LHCN-M2 (cell line): Measurements from ENCODE around the gene RER1. TPM values are rescaled to one million over a fixed set of nuclear protein-coding genes. Genes with fewer than 3 reads are reported as not detected.
"Not testable (repeated sequence)": the region's sequence is repeated elsewhere in the genome, so short reads cannot be mapped to it uniquely, and the experiment has no call there.

ENCODE experiments used
- DNase-seq: peaks from one replicate; pipeline ENCODE4 v3.0.0-alpha.2; 2012; ENCODE audit warnings: low read depth
- total RNA-seq: library from RNA; depleted of rRNA; stranded (reverse); fragments of >200 nt; gene quantifications from 2 replicates; pipeline ENCODE4 v1.2.3, GENCODE V29; 2014

The RER1 gene
- total RNA-seq, 1 experiment from 2014 or later = 104 TPM

DNA sequence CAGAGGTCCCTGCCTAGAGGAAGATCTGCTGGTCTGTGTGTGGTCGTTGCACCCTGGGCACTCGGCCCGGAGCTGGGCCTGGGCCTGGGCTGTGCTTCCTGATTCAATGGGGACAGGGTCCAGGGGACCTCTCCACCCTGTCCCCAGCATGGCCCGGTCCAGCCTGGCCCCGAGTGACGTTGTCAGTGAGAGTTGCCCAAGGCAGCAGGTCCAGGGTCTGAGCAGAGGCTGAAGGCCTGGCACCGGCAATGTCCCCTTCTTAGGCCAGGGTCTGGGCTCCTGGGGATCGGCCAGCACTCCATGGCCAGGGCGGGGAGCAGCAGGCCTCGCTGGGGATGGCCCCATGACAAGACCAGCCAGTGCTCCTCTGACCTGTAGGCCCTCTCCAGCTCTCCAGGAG lies 36.3 kb downstream of the RER1 start:
- DNase-seq = no peak

DNA sequence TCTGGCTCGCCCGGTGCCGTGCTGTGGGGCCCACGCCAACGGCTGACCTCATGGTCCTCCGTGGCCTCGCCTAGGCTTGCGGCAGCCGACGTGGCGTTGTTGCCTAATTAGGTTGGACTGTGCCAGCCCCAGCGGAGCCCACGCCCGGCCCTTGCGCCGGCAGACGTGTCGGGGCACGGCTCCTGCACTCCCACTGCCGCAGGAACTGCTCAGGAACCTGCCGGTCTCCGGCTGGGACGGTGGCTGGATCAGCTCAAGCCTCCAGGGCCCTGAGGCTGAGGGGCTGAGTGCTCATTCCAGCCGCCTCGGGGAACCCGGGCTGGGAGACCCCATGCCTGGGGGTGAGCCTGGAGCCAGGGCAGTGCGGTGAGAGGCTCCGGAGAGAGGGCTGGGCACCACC lies 36.8 kb downstream of the RER1 start:
- DNase-seq = no peak

DNA sequence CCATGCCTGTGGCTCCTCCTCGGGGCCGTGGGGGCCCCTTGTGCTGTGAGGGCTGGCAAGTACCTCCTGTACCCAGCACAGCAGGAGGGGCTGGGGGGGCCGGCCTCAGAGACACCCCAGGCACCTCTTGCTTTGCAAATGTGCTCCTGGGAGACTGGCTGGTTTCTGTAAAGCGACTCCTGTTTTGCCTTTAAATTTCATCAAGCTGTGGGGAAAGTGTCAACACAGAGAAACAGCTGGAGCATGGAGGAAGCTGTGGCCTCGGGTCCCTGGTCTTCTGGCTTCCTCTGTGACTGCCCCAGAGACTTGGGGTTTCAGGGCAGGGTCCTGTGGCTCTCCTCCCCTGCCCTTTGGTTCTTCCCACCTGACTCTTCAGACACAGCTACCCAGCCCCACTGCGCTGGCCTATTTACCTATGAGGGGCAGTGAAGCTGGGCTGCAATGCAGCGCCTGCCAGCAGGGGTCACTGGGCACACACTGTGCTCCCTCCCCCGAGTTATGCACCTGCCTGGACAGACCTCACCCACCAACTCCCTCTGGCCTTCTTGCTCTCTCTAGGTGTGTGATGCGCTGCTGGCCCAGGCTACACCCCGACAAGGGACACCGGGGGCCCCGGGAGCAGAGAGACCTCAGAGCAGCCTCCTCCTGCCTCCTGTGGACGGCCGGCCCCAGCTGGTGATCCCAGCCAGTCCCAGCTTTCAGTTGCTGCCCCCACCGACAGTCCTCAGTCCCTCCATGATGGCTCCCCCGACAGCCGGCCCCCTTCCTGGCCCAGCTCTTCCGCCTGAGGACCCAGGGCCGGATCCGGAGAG lies 38.3 kb downstream of the RER1 start:
- DNase-seq = no peak

DNA sequence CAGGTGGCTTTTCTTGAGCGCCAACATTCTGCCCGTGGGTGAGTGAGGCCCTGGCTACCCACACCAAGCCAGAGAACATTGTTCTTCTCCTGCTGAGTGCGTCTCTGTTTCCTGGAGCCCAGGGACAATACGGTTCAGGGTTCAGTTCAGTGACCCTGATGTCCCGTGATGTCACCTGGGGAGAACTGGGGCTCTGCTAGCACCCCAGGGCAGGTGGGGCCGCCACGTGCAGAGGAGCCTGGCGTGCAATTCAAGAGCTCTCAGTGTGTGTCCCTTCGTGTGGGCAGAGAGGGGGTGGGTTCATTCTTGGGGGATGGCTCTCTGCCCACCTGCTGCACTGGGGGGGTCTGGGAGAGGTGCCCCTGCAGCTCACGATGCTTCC lies 38.9 kb downstream of the RER1 start:
- DNase-seq = no peak

DNA sequence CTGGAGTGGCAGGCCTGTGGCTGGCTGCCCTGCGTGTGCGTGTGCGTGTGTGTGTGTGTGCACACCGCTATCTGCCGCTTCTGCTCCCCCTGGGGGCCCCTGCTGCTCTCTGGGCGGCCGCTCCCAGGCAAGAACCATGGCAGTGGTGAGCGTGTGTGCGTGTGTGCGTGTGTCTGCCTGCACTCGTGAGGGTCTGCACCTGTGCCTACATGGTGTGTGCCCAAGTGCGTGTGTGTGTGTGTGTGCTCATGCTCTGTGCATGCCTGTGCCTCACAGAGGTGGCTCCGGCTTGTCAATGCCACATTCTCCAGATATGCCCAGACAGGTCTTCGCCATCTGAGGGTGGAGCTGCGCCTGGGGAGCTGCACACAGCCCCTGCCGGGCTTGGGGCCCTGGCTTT lies 39.5 kb downstream of the RER1 start:
- no peak for DNase-seq

DNA sequence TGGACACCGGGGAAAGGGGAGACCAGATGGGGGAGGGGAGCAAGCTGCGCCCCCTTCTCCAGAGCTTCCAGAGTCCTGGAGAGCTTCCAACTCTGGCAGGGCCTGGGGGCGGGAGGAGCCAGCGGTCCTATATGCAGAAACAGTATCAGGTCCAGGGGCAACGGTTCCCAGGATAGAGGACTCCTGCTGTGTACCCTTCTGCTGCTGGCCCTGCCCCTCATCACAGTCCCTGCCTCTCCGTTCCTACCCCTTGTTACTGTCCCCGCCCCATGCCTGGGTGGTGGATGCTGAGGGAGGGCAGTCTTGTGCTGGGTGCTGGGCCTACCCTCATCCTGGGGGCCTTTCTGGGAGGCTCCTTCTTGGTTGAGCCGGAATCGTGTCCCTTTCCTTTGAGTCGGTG lies 39.9 kb downstream of the RER1 start:
- no peak for DNase-seq

DNA sequence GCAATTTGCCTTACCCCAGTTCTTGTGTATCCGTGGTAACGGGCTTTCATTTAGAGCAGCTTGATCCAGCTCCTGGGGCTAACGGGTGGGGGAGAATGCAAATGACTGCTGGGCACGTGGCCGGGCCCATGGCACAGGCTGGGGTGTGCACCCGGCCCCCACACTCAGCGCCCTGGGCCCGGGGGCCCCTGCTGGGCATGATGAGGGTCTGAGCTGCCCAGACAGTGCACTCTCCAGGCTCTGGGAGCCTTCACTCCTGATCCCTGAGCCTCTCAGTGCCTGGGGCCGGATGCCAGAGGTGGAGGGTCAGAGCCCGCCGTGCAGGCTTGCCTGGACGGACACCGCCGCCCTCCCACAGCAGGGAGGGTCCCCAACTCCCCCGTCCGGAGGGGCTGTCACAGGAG lies 40.8 kb downstream of the RER1 start:
- DNase-seq = no peak

DNA sequence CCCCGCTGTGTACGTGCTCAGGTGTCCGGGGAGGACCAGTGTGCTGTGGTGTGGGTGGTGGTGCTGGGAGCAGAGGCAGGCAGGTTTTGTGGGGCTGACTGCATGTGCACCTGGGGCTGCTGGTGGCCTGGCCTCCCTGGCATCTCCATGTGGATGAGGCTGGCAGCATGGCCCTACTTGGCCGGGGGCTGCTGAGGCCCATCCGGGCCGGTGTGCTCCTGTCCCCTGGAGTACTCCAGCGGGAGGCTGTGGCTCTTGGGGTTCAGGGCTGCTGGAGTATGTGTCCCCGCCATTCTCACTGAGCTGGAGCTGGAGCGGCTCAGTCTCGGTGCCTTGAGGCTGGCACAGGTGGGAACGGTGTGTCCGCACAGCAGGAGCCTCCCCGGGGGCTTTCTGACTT lies 41.6 kb downstream of the RER1 start:
- no peak for DNase-seq

DNA sequence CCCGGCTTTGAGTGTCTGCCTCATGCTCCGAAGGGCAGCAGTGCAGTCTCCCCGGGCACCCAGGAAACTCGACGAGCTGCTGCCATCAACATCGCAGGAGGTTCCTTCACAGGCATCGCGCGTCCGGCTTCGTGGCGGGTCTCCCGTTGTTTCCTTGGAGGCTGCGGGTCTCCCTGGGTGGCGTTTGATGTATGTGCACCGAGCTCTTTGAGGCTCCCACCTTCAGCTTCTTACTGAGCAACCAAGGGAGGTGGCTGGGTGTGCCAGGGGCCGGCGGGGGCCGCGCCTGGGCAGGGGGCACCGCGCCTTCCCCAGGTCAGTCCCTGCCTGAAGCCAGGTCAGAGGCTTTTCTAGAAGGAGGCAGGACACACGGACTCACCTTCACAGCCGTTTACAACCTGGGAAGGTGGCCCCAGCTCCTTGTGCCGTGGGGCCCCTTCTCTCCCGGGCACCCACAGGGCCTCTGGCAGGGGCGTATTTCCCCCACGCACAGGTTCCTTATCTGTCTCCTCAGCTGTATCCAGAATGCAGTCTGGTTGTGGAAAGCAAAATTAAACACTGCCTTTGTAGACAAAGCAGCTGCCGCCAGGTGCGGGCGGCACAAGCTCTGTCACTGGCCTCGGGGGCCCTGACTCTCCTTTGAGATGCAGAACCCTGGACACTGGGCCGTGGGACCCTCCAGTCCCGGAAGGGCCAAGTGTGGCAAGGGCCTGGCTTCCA lies 42.5 kb downstream of the RER1 start:
- DNase-seq = no peak

DNA sequence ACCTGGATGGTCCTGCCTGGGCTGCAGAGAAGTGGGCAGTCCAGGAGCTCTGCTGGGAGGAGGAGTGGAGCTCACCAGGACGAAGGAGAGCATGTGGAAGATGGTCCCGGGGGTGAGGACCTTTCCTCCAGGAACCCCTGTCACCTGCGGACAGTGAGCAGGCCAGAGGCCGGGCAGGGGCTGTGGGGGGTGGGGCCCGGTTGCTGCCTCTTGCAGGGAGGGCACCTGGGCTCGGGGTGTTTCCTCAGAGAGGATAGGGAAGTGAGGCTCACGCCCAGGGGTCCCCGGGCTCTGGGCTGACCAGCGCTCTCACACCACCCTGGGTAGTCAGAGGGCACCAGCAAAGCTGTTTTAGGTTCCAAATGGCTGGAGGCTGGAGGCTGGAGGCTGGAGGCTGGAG lies 43.5 kb downstream of the RER1 start:
- no peak for DNase-seq

DNA sequence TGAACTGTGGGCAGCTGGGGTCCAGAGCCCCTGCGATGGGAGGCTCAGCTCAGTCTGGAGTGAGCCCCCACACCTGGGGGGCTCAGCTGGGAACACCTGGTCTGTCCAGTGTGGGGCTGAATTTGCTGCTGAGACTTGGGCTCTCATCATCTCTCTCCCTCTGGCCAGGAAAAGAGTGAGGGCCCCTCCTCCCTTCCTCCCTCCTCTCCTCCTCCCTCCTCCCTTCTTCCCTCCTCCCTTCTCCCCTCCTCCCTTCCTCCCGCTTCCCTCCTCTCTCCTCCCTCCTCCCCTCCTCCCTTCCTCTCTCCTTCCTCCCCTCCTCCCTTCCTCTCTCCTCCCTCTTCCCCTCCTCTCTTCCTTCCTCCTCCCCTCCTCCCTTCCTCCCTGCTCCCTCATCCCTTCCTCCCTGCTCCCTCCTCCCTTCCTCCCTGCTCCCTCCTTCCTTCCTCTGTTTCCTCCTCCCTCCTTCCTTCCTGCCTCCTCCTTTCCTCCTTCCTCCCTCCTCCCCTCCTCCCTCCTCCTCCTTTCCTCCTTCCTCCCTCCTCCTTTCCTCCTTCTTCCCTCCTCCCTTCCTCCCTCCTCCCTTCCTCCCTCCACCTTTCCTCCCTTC lies 44.2 kb downstream of the RER1 start:
- DNase-seq = no peak

DNA sequence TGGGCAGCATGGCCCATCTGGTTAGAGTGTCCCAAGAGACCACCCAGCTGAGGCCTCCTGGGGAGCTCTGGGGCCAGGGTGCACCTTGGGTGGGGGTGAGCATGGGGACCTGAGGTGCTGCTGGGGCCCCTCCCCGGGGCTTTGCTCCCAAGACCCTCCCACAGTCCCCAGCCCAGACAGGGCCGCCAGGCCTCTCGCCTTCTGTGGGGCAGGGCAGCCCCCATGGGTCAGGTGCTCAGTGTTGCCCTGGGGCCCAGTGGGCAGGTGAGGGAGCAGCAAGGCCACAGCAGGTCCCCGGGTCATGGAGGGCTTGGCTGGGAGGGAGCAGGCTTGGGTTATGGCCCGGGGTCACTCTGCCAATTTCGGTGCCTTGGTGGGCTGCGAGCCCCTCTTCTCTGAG lies 45.2 kb downstream of the RER1 start:
- no peak for DNase-seq

DNA sequence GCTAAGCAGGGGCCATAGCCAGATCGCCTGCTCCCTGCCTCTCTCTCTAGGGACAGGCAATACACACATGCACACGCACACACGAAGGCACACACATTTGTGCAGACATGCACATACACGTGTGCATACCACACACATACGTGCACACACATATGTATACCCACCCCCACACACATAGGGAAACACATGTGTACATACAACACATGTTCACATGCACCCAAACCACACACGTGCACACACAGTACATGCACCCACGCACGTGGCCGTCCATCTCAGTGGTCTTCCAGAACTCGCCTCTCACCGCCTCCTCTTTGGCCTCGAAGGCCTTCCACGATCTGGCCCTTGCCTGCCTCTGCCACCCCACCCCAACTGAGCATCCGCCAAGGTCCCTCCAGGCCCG lies 46.0 kb downstream of the RER1 start:
- no peak for DNase-seq

DNA sequence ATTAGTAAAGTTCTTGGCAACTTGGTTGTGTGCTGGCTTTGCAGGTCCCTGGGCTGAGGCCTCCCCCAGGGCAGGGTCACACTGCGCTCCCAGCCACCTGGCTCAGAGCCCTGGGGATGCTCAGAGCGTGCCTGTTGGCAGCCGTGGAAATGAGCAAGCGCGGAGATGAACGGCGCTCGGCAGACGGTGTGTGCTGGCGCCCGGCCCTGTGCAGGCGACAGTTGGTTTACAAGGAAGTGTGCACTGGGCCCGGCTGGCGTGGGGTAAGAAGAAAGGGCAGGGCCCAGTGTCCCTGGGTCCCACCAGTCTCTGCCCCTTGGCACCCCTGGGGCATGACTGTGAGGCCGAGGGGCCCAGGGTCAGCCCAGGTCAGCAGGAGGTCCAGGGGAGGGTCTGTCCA lies 46.4 kb downstream of the RER1 start:
- no peak for DNase-seq

DNA sequence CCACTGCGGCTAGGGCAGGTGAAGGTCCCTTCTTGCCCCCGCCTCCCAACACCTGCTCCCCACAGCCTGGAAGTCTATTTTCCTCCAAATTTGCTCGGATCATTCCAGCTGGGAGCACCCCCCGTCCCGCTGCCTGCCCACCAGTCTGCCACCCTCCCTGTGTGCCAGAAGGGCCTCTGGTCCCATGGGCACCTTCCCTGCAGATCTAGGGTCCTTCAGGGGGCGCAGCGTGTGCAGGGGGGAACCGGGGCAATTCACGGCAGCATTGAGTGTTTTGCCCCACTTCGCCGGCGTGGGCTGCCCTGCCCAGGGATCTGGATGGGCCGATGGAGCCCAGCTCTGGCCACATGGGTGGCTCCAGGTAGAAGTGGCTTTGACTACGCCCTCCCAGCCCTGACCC lies 47.0 kb downstream of the RER1 start:
- DNase-seq = no peak

DNA sequence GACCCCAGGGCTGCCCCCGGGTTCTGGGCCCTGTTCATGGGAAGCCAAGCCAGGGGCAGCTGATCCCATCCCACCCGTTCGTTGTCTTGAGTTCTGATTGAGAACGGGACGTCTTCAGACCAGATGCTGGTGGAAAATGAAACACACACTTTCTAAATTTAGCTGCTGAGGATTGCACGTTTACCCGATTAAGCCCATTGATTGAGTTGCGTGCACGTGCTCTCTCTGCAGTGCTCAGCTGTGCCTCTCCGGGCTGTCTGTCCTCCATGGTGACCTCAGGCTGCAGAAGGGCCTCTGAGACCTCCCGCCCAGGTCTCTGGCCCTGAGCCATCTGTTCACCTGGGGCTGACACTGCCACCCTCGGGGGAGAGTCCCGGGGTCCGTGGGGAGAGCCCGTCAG lies 47.7 kb downstream of the RER1 start:
- DNase-seq = no peak

DNA sequence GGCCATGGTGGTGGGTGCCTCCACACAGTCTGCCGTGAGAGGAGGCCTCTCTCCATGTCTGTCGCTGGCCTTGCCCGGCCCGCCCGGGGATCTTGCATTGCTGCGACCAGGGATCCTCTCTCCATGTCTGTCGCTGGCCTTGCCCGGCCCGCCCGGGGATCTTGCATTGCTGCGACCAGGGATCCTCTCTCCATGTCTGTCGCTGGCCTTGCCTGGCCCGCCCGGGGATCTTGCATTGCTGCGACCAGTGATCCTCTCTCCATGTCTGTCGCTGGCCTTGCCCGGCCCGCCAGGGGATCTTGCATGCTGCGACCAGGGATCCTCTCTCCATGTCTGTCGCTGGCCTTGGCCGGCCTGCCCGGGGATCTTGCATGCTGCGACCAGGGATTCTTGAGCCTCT lies 48.7 kb downstream of the RER1 start:
- not testable (repeated sequence) for DNase-seq

DNA sequence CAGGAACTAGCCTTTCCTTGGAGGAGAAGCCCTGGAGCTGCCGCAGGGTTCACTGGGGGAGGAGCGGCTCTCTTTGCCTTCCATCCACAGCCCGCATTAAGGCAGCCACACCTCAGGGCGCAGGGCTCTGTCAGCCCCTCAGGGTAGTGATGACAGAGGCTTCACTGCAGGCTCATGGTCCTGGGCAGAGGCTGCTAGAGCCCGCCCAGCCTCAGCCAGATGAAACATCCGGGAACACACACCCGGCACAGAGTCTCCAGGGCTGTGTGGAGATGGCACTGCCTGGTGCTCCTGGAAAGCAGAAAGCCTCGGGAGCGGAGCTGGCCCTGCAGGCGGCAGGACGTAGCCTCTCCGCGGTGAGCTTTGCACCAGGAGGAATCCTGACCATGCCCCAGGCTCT lies 50.1 kb downstream of the RER1 start:
- no peak for DNase-seq

DNA sequence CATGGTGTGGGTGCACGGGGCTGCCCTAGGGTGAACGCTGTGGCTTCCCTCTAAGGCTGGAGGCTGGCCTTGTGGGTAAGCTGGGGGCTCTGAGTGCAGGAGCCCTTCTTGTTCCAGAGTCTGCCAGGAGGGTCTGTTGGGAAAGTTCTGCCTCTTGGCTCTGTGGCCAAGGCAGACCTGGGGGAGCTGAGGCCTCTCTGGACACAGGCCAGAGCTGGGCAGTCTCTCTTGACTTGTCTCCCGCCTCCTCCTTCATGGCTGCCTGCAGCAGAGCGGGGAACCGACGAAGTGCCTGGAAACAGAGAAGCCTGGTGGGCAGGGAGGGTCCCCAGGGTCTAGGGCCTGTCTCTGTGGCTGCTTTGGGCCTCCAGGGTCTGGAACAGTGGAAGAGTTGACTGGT lies 51.0 kb downstream of the RER1 start:
- DNase-seq = no peak

DNA sequence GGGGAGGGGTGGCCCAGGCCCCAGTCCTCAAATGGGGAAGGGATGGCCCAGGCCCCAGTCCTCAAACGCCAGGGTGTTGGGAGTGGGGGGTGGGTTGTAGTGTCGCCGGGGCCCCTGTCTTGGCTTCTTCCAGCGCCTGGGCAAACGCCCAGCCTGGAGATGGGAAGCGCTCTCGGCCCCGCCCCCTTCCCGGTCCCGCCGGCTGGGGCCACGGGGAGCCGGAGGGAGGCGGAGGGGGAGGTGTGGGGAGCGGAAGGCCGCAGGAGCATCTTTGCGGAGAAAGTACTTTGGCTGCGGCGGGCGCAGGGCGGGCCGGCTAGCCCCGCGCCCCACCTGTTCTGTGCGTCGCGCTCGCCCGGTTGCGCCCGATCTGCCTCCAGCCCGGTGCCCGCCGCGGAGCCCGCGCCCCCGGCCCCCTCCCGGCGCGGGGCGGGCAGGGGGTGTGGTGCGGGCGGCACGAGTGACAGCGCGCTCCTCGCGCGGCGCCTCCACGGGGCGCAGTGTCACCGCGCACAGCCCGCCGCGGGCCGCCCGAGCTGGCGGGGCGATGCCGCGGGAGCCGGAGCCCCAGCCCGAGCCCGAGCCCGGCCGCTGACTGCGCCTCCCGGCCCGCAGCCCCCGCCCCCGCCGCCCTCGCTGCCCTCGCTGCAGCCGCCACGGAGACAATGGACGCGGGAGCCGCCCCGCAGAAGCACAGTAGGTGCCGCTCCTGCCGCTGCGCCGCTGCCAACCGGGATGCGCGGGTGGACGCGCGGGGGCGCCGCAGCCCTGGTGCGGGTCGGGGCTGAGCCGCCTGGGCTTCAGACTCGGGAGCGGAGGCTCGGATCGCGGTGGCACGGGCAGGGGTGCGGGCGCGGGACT lies 51.9 kb downstream of the RER1 start:
- no peak for DNase-seq

DNA sequence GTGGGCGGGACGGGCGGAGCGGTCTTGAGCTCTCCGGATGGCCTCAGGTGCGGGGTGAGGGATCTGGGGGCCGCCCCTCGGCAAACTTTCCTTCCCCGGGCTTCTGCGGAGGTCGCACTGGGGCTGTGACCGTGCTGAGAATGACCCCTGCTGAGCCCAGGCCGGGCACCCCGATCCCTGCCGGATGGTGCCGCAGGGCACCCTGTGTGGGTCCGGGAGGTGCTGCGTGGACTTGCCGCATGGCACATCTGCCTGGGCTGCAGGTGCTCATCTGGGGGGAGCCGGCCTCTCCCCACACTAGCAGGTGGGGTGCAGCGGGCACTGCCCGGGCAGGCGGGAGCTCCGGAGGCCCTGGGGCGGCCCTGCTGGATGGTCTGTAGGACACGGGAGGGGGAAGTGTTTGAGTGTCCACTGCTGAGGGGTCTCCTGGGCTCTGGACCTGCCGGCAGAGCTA lies 52.5 kb downstream of the RER1 start:
- DNase-seq = no peak
